Measurements from ENCODE around the gene SLC36A1.
"Not testable (repeated sequence)": the region's sequence is repeated elsewhere in the genome, so short reads cannot be mapped to it uniquely, and the experiment has no call there.

SLC36A1 gene

DNA sequence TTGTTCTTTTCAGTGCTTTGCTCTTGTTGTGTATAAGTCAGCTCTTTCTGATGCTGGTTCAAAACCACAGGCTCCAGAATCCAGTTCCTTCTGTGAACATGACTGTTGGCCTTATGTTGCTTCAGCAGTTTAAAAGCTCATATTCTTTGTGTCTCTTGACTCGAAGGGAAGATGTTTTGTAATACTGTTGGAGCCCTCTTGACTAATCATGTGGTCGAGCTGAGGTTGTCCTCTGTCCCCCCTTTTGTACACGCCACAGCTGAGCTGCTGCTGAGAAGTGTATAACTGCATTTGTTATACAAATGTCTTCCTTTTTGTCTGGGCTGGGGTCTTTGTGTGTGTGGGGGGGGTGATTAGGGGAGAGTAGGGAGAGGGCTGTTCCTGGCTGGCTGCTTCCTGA lies 35.8 kb downstream of the SLC36A1 start:
- no peak for DNase-seq (ENCODE audit: insufficient read length, low spot score)
- FAIRE-seq, result no peak

DNA sequence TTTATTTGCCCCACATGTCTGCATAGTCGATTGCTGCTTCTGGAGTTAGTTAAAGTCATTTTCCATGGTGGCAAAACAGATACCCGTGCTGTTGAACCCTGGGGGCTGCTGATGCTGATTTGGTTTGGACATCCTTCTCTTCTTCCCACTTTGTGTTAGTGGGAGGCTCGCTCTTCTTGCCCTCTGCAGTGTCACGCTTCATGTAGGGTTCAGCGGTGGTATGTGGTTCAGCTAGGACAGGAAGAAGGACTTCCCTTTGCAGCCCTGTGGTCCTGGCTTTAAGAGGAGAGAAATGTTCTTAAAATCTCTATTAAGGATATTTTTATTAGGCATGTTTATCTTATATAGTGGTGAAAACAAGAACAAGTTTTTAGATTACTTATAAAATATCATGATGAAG lies 36.2 kb downstream of the SLC36A1 start:
- no peak for DNase-seq (ENCODE audit: insufficient read length, low spot score)
- peak; percentile 21 for FAIRE-seq

DNA sequence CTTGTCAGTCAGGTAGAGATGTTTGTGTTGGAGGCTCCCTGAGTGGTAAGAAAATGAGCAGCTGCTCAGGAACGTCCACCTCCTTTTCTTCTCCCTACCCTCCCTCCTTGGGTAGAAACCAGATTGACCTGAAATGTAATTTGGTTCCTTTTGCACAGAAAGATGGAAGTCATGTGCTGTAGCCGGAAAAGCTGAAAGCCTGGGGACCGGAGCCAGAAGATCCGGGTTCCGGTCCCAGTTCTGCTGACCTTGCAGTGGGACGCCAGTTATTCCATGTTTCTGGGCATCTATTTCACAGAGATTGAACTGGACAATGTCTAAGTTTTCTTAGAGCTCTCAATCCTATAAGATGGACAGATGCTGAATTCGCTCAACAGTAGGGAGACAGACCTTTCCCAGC lies 40.1 kb downstream of the SLC36A1 start:
- DNase-seq (ENCODE audit: insufficient read length, low spot score) (no peak), FAIRE-seq (no peak)

DNA sequence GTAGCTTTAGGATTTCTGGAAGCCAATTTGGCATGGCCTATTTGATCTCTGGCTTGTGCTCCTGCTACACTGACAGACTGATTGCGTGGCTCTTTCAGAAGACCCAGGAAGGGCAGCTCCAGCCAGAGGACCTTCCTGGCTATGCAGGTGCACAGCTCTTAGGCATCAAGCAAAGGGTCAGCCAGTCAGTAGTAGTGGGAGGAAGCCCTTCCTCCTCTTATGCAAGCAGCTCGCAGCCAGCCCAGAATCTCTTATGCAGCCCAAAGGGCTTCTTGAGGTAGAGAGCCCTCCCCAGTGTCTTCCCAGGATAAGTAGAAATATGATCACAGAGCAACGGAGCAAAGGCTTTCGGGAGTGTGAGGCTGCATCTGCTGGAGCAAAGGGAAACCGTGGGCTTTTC lies 43.2 kb downstream of the SLC36A1 start:
- no peak for FAIRE-seq

DNA sequence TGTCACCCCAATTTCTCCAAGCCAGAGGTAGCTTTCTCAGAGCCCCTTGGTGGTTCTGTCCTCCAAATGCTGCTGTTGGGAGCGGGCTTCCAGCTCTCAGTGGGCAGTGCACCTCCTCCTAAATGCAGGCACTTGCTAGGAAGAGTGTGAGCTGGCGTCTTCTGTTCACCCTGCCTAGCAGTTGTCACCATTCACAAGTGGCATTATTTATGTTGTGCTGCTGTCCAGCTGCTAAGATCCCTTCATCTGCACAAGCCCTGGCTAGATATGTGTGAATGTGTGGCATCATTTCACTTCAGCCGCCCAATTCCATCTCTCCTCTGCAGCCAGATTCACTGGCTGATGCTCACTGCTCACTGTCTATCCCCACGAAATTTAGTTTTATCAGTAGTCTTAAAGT lies 43.7 kb downstream of the SLC36A1 start:
- DNase-seq (ENCODE audit: insufficient read length, low spot score) (no peak), FAIRE-seq (no peak)

More for the DNA sequence above, 43.2 kb downstream of the SLC36A1 start:
- no peak for DNase-seq (ENCODE audit: insufficient read length, low spot score)

DNA sequence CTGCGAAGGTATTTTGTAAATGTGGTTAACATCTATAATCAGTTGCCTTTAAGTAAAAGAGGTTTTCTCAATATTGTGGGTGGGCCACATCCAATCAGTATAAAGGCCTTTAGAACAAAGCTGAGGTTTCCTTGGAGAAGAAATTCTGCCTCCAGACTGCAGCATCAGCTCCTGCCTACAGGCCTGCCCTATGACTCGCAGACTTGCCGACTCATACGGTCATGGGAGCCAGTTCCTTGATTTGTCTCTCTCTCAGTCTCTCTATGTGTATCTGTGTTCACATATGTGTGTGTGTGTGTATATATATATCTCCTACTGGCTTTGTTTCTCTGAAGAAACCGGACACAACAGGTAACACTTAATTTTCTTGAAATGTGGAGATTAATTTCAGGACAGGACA lies 45.3 kb downstream of the SLC36A1 start:
- FAIRE-seq (no peak), DNase-seq (ENCODE audit: insufficient read length, low spot score) (no peak)

DNA sequence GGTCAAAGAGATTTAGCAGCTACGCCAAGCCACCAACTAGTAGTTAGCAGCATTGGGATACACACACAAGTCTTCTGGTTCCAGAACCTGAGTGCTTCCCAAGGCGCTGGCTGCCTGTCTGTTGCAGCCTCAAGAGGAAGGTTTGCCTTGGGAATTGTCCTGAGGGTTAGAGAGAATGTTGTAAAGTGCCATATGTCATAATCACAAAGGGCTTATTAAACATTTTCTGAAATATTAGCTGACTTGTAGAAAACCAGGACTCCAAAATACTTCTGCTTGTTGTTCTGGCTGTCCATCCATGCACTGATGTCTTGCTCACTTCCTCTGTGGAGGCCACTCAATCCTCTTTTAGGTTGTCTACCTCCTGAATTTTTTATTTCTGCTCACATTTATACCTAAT lies 46.3 kb downstream of the SLC36A1 start:
- DNase-seq (ENCODE audit: insufficient read length, low spot score) (no peak), FAIRE-seq (no peak)

DNA sequence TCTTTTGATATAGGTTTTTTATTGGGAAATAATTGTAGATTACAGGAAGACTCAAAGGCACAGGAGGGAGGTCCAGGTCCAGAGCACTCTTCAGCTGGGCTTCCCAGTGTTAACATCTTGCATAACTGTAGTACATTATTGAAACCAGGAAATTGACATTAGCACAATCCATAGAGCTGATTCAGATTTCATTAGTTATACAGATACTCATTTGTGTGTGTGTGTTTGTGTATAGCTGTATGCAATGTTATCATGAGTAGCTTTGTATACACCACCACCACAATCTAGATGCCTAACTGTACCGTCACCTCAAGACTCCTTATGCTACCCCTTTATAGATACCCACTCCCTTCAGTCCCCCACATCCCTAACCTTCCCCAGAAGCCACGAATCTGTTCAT lies 47.9 kb downstream of the SLC36A1 start:
- FAIRE-seq (no peak), DNase-seq (ENCODE audit: insufficient read length, low spot score) (no peak)

DNA sequence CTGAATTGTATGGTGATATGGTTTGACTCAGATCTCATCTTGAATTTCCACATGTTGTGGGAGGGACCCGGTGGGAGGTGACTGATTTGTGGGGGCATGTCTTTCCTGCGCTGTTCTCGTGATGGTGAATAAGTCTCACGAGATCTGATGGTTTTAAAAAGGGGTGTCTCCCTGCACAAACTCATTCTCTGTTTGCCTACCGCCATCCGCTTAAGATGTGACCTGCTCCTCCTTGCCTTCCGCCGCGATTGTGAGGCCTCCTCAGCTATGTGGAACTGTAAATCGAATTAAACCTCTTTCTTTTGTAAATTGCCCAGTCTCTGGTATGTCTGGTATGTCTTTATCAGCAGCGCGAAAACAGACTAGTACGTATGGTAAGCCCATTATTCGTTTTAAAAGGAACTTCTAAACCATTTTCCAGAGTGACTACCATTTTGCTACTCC lies 48.7 kb downstream of the SLC36A1 start:
- no peak for DNase-seq (ENCODE audit: insufficient read length, low spot score)
- no peak for FAIRE-seq

DNA sequence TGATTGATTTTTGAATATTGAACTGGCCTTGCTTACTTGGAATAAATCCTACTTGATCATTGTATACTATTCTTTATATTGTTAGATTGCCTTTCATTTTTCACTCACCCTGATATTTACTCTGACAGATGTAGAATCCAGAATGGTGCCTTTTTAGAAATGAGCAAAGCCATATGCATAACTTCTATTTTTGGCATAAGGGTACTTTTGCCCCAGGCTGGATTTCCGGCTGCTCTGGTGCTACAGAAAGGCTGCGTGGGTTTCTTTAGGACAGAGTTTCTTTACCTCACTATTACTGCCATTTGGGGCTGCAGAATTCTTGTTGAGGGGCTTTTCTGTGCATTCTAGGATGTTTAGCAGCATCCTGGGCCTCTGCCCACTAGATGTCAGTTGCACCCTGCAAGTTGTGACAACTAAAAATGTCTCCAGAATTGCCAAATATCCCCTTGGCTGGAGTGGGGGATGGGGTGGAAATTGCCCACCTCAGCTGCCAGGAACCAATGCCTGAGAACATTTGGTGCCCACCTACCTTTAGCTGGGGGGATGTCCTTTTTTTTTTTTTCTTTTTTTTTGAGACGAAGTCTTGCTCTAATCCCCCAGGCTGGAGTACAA lies 50.1 kb downstream of the SLC36A1 start:
- FAIRE-seq, result no peak
- no peak for DNase-seq (ENCODE audit: insufficient read length, low spot score)

DNA sequence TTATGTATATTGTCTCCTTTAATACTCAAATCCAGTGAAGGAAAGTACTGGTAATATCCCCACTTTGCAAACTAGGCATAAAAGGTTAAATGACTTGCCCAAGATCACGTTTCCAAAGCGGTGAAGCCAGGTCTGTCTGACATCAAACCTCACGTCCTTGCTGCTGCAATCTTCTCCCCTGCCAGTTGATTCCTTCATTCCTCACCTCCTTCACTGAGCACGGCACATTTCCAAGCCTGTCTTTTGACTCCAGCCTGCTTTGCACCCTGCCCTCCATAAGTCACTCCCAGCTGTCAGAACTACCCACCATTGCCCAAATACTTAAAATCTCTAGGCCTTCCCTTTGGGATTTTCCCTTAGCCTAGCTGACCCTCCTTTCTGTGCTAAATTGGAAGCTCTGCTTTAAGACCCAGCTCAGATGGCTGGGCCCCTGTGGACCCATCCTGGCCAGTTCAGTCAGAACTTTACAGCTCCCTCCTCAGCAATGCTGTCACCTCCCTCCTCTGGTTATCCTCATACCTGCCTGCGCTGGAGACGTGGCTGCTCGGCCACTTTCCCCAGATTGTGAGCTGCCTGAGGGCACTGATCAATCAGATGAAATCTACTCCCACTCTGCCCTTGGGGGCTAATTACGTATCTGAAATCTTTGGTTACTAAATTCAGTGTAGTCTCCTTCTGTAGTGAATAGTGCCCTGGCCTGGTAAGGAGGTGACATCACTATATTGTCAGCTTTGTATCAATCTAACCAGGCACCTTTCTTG lies 51.2 kb downstream of the SLC36A1 start:
- FAIRE-seq, result no peak
- DNase-seq (ENCODE audit: insufficient read length, low spot score), result no peak

DNA sequence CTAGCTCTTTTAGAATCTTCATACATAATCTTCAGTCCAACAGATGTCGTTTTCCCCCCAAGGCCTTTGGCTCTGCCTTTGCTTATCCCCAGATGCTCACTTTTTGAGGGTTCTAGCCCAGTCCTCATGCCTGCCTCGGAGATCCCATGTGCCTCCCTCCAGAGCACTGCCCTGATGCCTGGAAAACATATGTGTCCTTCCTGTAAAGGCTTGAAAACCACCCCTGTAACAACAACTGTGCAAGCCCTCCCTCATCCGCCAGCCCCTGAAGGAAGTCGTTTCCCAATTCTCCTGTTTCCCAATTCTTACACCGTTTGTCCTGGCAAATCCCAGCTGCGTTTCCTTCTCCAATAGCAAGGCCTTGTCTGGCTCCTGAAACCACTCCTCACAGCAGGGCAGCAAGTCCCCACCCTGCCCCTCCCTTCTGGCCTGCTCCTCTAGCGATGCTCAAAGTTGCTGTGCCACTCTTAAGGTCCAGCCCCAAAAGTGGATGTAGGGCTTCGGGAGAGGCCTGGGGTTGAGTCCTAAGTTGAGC lies 52.2 kb downstream of the SLC36A1 start:
- DNase-seq (ENCODE audit: insufficient read length, low spot score), result no peak
- no peak for FAIRE-seq

DNA sequence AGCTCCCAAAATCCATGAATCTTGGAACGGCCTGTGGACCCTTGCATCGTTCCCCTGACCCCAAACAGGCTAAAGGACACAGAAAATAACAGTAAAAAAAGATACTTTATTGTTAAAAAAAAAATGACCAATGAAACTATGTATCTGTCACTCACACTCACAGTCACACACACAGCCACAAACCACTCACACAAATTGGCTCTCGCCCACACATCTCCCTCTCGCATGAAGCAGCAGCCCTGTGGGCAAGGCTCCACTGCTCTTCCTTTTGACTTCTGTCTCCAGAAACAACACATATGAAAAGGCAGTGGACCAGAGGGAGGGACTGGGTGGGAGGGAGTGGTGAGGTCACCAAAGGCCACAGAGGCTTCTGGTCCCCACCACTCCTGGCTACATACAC lies 56.6 kb downstream of the SLC36A1 start:
- no peak for FAIRE-seq
- no peak for DNase-seq (ENCODE audit: insufficient read length, low spot score)

DNA sequence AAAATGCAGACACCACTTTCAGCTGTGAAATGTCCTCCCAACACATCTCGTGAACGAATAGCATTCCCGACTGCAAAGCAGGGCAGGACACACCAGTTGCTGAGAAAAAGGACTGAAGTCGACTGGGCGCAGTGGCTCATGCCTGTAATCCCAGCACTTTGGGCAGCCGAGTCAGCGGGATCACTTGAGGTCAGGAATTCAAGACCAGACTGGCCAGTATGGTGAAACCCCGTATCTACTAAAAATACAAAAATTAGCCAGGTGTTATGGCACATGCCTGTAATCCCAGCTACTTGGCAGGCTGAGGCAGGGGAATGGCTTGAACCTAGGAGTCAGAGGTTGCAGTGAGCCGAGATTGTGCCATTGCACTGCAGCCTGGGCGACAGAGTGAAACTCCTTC lies 60.9 kb downstream of the SLC36A1 start:
- FAIRE-seq; DNase-seq (ENCODE audit: insufficient read length, low spot score): not testable (repeated sequence)

DNA sequence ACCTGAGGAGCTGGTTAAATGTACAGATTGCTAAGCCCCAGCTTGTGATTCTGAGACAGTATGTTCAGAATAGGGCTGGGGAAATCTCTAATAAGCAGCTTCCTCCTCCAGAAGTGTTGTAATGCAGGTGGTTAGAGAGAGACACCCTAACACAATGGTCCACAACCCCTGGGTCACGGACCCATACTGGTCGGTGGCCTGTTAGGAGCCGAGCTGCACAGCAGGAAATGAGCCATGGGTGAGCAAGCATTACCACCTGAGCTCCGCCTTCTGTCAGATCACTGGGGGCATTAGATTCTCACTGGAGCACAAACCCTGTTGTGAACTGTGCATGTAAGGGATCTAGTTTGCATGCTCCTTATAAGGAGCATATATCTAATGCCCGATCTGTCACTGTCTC lies 61.8 kb downstream of the SLC36A1 start:
- no peak for FAIRE-seq
- DNase-seq (ENCODE audit: insufficient read length, low spot score), result no peak

DNA sequence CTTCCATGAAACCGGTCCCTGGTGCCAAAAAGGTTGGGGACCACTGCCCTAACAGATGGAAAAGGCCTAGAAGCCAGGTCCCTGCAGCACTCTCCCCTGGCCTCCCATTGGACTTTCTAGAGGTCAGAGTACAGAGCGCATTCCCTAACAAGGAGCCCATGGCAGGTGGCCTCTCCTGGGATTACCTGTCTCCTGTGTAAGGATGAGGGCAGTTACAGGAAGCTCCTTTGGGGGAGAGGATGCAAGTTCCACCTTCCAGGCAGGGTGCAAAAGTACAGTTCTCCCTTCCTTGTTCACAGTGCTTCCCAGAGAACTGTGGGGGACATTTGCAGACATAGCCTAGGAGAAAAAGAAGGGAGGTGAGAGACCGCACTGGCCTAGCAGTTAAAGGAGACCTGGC lies 62.4 kb downstream of the SLC36A1 start:
- DNase-seq (ENCODE audit: insufficient read length, low spot score) (no peak), FAIRE-seq (no peak)

DNA sequence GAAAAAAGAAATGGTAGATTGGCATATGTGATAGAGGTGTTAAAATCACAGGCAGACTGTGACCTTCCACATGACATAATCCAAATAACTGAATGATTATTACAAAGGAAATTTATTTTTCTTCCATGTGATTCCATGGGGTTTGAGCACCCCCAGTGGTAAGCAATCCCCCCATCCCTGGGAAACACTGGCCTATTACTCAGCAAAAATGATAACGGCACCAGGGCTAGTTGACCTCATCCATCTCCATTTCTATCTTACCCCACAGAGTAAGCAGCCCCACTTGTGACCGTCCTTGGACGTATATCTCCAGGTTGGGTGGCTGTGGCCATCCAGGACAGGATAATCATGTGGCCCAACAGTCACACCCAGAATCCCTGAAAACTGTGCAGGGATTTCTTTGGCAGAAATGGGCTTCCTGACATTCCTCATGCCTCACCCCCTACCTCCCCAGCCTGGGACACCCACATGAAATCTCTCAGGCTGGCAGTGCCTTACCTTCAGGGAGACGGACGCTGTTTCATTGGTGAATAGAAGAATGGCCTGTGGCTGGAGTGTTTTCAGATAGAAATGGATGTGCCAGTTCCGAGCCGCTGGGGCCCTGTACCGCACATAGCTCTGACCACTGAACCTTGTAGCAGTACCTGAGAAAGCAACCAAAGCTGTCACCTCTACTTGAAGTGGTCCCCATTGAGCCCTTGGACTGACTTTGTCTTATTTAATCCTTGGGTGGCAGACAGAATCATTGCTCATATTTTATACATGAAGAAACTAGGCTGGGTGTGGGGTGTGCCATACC lies 69.9 kb downstream of the SLC36A1 start:
- DNase-seq (ENCODE audit: insufficient read length, low spot score) (no peak), FAIRE-seq (no peak)

DNA sequence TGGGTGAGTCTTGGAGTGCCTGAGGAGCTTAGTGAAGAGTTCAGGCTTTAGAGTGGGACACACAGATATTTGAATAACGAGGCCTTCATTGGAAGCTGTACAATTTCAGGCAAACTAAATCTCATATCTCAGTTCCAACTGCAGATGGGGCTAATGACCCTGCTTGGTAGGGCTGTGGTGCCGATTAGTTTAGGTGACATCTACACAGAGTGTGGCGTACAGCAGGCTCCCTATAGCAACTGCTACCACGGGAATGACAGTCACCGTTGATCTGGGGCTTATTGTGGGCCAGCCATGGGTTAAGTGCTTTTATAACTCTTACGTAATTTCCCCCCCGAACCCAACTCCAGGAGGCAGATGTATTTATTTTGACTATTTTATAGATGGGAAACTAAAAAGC lies 72.9 kb downstream of the SLC36A1 start:
- no peak for FAIRE-seq
- no peak for DNase-seq (ENCODE audit: insufficient read length, low spot score)

DNA sequence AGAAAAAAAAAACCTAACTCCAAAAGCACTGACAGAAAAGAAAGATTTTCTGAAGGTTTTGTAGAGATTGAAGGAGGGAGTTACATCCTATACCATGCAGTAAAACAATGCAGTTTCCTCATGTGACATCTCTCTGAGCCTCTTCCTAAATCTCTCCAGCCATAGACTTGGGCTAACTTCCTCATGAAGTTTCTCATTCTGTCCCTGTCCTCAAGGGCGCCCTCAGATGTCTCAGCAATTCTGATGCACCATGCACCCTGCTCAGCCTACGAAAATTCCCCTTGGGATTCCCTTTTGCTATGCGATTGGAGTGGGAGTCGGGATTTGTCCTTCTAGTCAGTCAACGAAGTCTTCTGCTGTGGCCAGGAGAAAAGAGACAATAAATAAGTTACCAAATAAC lies 74.8 kb downstream of the SLC36A1 start:
- no peak for DNase-seq (ENCODE audit: insufficient read length, low spot score)

DNA sequence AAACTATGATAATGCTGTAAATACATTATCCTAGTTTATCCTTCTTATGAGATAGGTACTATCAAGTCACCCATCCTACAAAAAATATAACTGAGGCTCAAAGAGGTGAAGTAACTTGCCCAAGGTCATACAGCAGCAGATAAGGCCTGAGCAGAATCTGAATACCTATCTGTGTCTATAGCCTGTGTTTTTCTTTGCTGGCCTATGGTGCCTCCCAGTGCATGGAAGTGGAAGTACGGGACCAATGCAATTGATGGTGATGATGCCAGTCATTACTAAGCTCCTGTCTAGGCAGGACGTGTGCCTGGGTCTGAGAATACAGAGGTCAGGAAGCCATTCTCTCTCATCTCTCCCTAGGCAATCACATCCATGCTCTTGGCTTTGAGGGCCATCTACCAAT lies 75.9 kb downstream of the SLC36A1 start:
- FAIRE-seq, result peak; percentile 8
- DNase-seq (ENCODE audit: insufficient read length, low spot score), result peak; percentile 57

More for the DNA sequence above, 74.8 kb downstream of the SLC36A1 start:
- FAIRE-seq, result no peak

DNA sequence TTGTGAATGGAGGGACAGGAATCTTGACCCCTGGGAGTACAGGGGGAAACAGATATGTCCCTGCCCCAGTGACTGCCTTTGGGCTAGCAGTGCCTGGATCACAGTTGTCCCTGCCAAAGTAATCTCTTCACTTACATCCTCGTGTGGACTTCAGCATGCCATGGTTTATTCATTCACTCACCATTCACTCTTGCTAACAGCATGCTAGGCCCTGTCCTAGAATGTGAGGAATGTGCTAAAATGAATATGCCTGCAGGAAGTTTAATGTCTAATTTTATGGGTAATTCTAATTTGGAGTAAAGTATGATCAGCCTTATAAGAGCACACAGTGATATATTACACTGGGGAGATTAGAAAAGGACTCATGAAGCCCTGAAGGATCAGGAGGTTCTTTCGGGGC lies 80.8 kb downstream of the SLC36A1 start:
- DNase-seq (ENCODE audit: insufficient read length, low spot score) (no peak), FAIRE-seq (no peak)

Measured in GM19239 (cell line).